Endothelial cell of umbilical vein (primary cell): ENCODE measurements around the gene VSIR.

Source experiments
- EZH2 ChIP-seq: IDR thresholded peaks from 2 replicates; pipeline ENCODE4 v1.6.1; 2012; ENCODE audit warnings: borderline replicate concordance, low read depth, mild to moderate bottlenecking, moderate library complexity, low read length, inconsistent platforms; ENCODE audit not compliant: severe bottlenecking
- JUN ChIP-seq: IDR thresholded peaks from 2 replicates; pipeline ENCODE4 v1.6.1; 2011; ENCODE audit warnings: borderline replicate concordance, low read depth; ENCODE audit not compliant: insufficient read length, insufficient read depth
- POLR2A ChIP-seq: IDR thresholded peaks from 2 replicates; pipeline ENCODE4 v1.6.1; 2012; ENCODE audit warnings: low read depth, mild to moderate bottlenecking, control low read depth, low read length
- TF ChIP-seq, protein P1 (sequence below), 2 donors: IDR thresholded peaks; 1 replicate in 1 of 2; 2 replicates in 1 of 2; pipeline ENCODE4 v1.5.1; 2011; ENCODE audit warnings: low read length in 2 of 2, mild to moderate bottlenecking in 2 of 2, moderate library complexity in 2 of 2, control low read depth in 1 of 2, inconsistent platforms in 1 of 2, low read depth in 1 of 2; ENCODE audit not compliant: insufficient read depth in 1 of 2; ENCODE audit errors: extremely low read depth in 1 of 2

DNA sequence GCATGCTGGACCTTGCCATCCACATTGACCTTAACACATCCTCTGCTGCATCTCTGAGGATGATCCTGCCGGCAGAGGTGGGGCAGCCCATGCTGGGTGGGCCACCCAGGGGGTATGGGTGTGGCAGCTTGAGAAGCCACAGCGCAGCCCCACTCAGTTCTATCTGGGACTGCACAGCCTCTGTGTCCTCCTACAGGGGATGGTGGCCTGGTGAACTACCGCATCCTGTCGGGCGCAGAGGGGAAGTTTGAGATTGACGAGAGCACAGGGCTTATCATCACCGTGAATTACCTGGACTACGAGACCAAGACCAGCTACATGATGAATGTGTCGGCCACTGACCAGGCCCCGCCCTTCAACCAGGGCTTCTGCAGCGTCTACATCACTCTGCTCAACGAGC is 41.5 kb downstream of the VSIR start:
- TF ChIP-seq, protein P1, sequence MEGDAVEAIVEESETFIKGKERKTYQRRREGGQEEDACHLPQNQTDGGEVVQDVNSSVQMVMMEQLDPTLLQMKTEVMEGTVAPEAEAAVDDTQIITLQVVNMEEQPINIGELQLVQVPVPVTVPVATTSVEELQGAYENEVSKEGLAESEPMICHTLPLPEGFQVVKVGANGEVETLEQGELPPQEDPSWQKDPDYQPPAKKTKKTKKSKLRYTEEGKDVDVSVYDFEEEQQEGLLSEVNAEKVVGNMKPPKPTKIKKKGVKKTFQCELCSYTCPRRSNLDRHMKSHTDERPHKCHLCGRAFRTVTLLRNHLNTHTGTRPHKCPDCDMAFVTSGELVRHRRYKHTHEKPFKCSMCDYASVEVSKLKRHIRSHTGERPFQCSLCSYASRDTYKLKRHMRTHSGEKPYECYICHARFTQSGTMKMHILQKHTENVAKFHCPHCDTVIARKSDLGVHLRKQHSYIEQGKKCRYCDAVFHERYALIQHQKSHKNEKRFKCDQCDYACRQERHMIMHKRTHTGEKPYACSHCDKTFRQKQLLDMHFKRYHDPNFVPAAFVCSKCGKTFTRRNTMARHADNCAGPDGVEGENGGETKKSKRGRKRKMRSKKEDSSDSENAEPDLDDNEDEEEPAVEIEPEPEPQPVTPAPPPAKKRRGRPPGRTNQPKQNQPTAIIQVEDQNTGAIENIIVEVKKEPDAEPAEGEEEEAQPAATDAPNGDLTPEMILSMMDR (IDR thresholded peaks at IDR 0.05; ENCODE audit: extremely low read depth in 1 of 2, insufficient read depth in 1 of 2, low read depth in 1 of 2, low read length in 2 of 2) = no peak
- TF ChIP-seq POLR2A = no peak
- TF ChIP-seq EZH2 = no peak
- no peak for TF ChIP-seq JUN
